RWPE1 (cell line): ENCODE data around the gene UPK1A.

Source experiments
- CTCF ChIA-PET: fragments of 350-600 bp; sonication (Branson Sonifier 250); formaldehyde crosslinking; extraction: SDS; loops from one replicate; lab custom pipeline; 2021; lab: Yijun Ruan, JAX
- POLR2A ChIA-PET: fragments of 400-600 bp; formaldehyde crosslinking; extraction: SDS; loops from one replicate; lab custom pipeline; 2020; ENCODE audit warnings: antibody characterized with exemption; ENCODE audit not compliant: low non-redundant PET; lab: Yijun Ruan, JAX
- DNase-seq: peaks from one replicate; pipeline ENCODE4 v3.0.0; 2012; ENCODE audit warnings: low spot score
- H3K27ac ChIP-seq: fragments of 450-650 bp; 2 replicates; pipeline ENCODE4 v1.5.1; 2017
- TF ChIP-seq, protein P1 (sequence below): fragments of 450-650 bp; conservative IDR thresholded peaks from 2 replicates; pipeline ENCODE4 v1.5.1; 2017; ENCODE audit warnings: low read depth, mild to moderate bottlenecking

Gene UPK1A

GRCh38 chr19:35623327-35624010 lies 42.8 kb upstream of the UPK1A start:
- H3K27ac ChIP-seq = peak overlapping the region; percentile 17; the same call in 1 of the 2 replicates
- CTCF ChIA-PET = interaction anchor here (0.7 kb wide), 1 partner anchor 97 kb away, joined by 11 read pairs; no protein-coding TSS in a partner anchor
- POLR2A ChIA-PET = no interaction called here
- TF ChIP-seq, protein P1, sequence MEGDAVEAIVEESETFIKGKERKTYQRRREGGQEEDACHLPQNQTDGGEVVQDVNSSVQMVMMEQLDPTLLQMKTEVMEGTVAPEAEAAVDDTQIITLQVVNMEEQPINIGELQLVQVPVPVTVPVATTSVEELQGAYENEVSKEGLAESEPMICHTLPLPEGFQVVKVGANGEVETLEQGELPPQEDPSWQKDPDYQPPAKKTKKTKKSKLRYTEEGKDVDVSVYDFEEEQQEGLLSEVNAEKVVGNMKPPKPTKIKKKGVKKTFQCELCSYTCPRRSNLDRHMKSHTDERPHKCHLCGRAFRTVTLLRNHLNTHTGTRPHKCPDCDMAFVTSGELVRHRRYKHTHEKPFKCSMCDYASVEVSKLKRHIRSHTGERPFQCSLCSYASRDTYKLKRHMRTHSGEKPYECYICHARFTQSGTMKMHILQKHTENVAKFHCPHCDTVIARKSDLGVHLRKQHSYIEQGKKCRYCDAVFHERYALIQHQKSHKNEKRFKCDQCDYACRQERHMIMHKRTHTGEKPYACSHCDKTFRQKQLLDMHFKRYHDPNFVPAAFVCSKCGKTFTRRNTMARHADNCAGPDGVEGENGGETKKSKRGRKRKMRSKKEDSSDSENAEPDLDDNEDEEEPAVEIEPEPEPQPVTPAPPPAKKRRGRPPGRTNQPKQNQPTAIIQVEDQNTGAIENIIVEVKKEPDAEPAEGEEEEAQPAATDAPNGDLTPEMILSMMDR = no peak
- DNase-seq = no peak

GRCh38 chr19:35628264-35628564 lies 38.1 kb upstream of the UPK1A start:
- peak overlapping the region; percentile 88 for H3K27ac ChIP-seq
- POLR2A ChIA-PET = no interaction called here
- CTCF ChIA-PET = no interaction called here
- TF ChIP-seq, protein P1 = no peak
- no peak for DNase-seq

DNA sequence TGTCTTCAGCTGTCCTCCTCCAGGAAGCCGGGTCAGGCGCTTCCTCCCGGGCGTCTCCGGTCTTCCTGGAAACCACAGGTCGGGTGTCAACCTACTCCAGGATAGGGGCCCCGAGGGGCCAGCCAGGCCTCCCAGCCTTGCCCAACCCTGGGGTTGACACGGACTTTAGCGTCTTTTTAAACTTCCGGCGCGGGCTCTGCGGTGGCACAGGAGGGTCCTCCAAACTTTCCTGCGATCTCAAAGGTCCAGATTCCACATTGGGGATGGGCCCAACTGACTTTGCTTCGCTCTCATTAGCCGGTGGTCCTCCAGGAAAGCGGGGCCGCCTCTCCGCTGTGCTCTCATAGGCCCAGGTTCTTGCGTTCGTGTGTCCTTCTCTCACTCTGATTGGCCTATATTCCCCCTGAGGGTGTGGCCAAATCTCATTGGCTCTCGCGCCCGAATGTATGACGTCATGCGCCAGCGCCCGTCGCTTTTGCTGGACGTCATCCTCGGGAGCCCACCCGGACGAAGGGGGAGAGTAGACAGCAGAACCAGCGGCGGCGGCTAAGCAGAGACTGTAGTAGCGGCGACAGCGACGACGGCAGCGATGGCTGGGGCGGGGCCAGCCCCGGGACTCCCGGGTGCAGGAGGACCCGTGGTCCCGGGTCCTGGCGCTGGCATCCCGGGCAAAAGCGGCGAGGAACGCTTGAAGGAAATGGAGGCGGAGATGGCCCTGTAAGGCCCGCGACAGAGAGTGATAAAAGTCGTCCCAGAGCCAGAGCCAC lies 37.6 kb upstream of the UPK1A start, which contains the start of gene RBM42:
Gene RBM42, plus strand, starts transcription at position 472 of the 767 bp plus-strand sequence. Its CDS starts 118 bp downstream, at position 590.
- CTCF ChIA-PET = no interaction called here
- TF ChIP-seq, protein P1 = no peak

GRCh38 chr19:35629332-35629633 lies 37.0 kb upstream of the UPK1A start:
- POLR2A ChIA-PET = no interaction called here

More for the DNA sequence above, 37.6 kb upstream of the UPK1A start, which contains the start of gene RBM42:
- peak; percentile 99 for DNase-seq
- peak within 1 kb of the TSS; percentile 88 for H3K27ac ChIP-seq
- POLR2A ChIA-PET = no interaction called here

DNA sequence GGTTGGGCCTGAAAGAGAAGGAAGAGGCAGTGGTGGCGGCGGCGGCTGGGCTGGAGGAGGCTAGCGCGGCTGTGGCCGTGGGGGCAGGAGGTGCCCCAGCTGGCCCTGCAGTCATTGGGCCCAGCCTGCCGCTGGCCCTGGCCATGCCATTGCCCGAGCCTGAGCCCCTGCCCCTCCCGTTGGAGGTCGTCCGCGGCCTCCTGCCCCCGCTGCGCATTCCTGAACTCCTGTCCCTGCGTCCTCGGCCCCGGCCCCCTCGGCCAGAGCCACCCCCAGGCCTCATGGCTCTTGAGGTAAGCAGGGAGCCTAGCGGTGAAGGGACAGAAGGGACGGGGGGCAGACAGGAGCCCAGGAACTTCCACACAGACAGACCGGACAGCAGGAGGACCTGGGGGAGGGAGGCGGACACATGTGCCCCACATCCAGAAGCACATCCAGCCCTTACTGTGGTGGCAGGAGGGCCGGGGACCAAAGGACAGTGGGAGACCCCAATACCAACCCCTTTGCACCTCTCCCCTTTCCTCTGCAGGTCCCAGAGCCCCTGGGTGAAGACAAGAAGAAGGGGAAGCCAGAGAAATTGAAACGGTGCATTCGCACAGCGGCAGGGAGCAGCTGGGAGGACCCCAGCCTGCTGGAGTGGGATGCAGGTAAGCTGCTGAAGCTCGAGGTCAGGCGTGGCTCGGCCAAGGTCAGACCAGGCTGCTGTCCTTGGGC lies 32.4 kb upstream of the UPK1A start:
- ChIA-PET CTCF (interaction anchor here (0.6 kb wide), 1 partner anchor 68 kb away, joined by 4 read pairs; no protein-coding TSS in a partner anchor), POLR2A (no interaction called here)
- no peak overlapping the region for H3K27ac ChIP-seq
- DNase-seq = no peak
- TF ChIP-seq, protein P1 = no peak

More at GRCh38 chr19:35629332-35629633, 37.0 kb upstream of the UPK1A start:
- H3K27ac ChIP-seq = peak overlapping the region; percentile 88
- CTCF ChIA-PET = no interaction called here
- no peak for DNase-seq
- TF ChIP-seq, protein P1 = no peak

GRCh38 chr19:35636651-35637050 lies 29.7 kb upstream of the UPK1A start:
- no peak for DNase-seq
- CTCF ChIA-PET = interaction anchor here (1.1 kb wide), 1 partner anchor 141 kb away, joined by 5 read pairs; no protein-coding TSS in a partner anchor
- POLR2A ChIA-PET = no interaction called here
- TF ChIP-seq, protein P1 = no peak
- no peak overlapping the region; the same call in 1 of the 2 replicates for H3K27ac ChIP-seq
